Endothelial cell of umbilical vein (primary cell): ENCODE measurements around the gene UBE2H. TPM values are rescaled to one million over a fixed set of nuclear protein-coding genes. Genes with fewer than 3 reads are reported as not detected.

Source experiments
- BruUV-seq: library from RNA; stranded (reverse); fragments of 400-500 nt; replicated peaks from 2 replicates; lab custom pipeline; 2021; lab: Mats Ljungman, UMichigan
- CTCF ChIA-PET: fragments of 300-600, 350-600 bp; sonication (Branson Sonifier 250); formaldehyde crosslinking; loops from one replicate; lab custom pipeline; 2021; ENCODE audit warnings: antibody characterized with exemption, inconsistent platforms; lab: Charles Lee
- POLR2A ChIA-PET: fragments of 300-600, 350-600 bp; sonication (Branson Sonifier 250); formaldehyde crosslinking; loops from one replicate; lab custom pipeline; 2021; ENCODE audit warnings: antibody characterized with exemption, inconsistent platforms; lab: Charles Lee
- DNase-seq: peaks from one replicate; pipeline ENCODE4 v3.0.0-alpha.2; 2011; ENCODE audit warnings: low read depth, low spot score
- FAIRE-seq: peaks from 2 replicates; lab custom pipeline; 2011; peaks lifted over from hg19 to GRCh38; lab: Jason Lieb, UNC
- H2AFZ ChIP-seq: 2 replicates; pipeline ENCODE4 v1.6.0; 2012; ENCODE audit warnings: low read depth, low read length, control low read depth, inconsistent platforms
- H3K27ac ChIP-seq: 2 replicates; pipeline ENCODE4 v1.5.1; 2011; ENCODE audit warnings: low read depth, mild to moderate bottlenecking, control low read depth, low read length, moderate library complexity; ENCODE audit not compliant: insufficient read depth
- H3K27me3 ChIP-seq, 2 experiments: 2 replicates each; pipeline versions ENCODE4 v1.6.0 to v1.6.1; 2011; ENCODE audit warnings: low read length in 2 of 2, mixed read lengths in 1 of 2; ENCODE audit not compliant: control insufficient read depth in 2 of 2, insufficient read depth in 2 of 2
- H3K36me3 ChIP-seq, 2 experiments: 2 replicates in 1 of 2; 3 replicates in 1 of 2; pipeline ENCODE4 v1.5.1; 2011; ENCODE audit warnings: low read length in 2 of 2, mild to moderate bottlenecking in 1 of 2, moderate library complexity in 1 of 2; ENCODE audit not compliant: control insufficient read depth in 2 of 2, insufficient read depth in 2 of 2; ENCODE audit errors: extremely low read depth in 1 of 2
- H3K4me1 ChIP-seq: 3 replicates; pipeline ENCODE4 v1.5.1; 2011; ENCODE audit warnings: mild to moderate bottlenecking, low read length; ENCODE audit not compliant: control insufficient read depth, insufficient read depth; ENCODE audit errors: extremely low read depth
- H3K4me2 ChIP-seq: 2 replicates; pipeline ENCODE4 v1.6.1; 2011; ENCODE audit warnings: low read length, control low read depth, mixed read lengths; ENCODE audit not compliant: insufficient read depth
- H3K4me3 ChIP-seq, 3 experiments: fragments of 200-600 bp in 1 of 3; sonication (generic), shearing (Covaris generic) in 1 of 3; replicated peaks in 1 of 3; 2 replicates each; pipeline ENCODE4 v1.5.1; 2011 to 2016; ENCODE audit warnings: control low read depth in 3 of 3, low read length in 3 of 3, mild to moderate bottlenecking in 2 of 3, inconsistent platforms in 1 of 3, low read depth in 1 of 3, moderate library complexity in 1 of 3; ENCODE audit not compliant: insufficient read depth in 1 of 3
- H3K79me2 ChIP-seq: 2 replicates; pipeline ENCODE4 v1.6.0; 2012; ENCODE audit warnings: low read length, inconsistent platforms; ENCODE audit not compliant: control insufficient read depth, insufficient read depth
- H3K9ac ChIP-seq: replicated peaks from 2 replicates; pipeline ENCODE3; 2011; ENCODE audit warnings: low read length, control low read depth; ENCODE audit not compliant: insufficient read depth; ENCODE audit errors: extremely low read depth
- H3K9me1 ChIP-seq: replicated peaks from 3 replicates; pipeline ENCODE4 v1.6.0; 2011; ENCODE audit warnings: mild to moderate bottlenecking, low read length; ENCODE audit not compliant: control insufficient read depth, insufficient read depth; ENCODE audit errors: extremely low read depth
- H3K9me3 ChIP-seq: replicated peaks from 2 replicates; pipeline ENCODE4 v1.5.1; 2012; ENCODE audit warnings: low read length, inconsistent platforms; ENCODE audit not compliant: control insufficient read depth, insufficient read depth
- H4K20me1 ChIP-seq: replicated peaks from 2 replicates; pipeline ENCODE3; 2011; ENCODE audit warnings: mild to moderate bottlenecking, low read length; ENCODE audit not compliant: control insufficient read depth, insufficient read depth; ENCODE audit errors: extremely low read depth
- EZH2 ChIP-seq: IDR thresholded peaks from 2 replicates; pipeline ENCODE4 v1.6.1; 2012; ENCODE audit warnings: borderline replicate concordance, low read depth, mild to moderate bottlenecking, moderate library complexity, low read length, inconsistent platforms; ENCODE audit not compliant: severe bottlenecking
- FOS ChIP-seq: IDR thresholded peaks from 2 replicates; pipeline ENCODE4 v1.6.1; 2011; ENCODE audit warnings: mild to moderate bottlenecking, low read length, moderate library complexity, borderline replicate concordance; ENCODE audit not compliant: insufficient read depth
- GATA2 ChIP-seq: IDR thresholded peaks from 2 replicates; pipeline ENCODE4 v1.7.0; 2011; ENCODE audit warnings: low read depth, mild to moderate bottlenecking, moderate library complexity, mixed read lengths, low read length; ENCODE audit not compliant: insufficient read length, insufficient read depth
- JUN ChIP-seq: IDR thresholded peaks from 2 replicates; pipeline ENCODE4 v1.6.1; 2011; ENCODE audit warnings: borderline replicate concordance, low read depth; ENCODE audit not compliant: insufficient read length, insufficient read depth
- MYC ChIP-seq: IDR thresholded peaks from one replicate; pipeline ENCODE4 v1.6.1; 2011; ENCODE audit warnings: mild to moderate bottlenecking, low read depth, low read length
- POLR2A ChIP-seq: IDR thresholded peaks from 2 replicates; pipeline ENCODE4 v1.6.1; 2012; ENCODE audit warnings: low read depth, mild to moderate bottlenecking, control low read depth, low read length
- POLR2AphosphoS5 ChIP-seq: IDR thresholded peaks from 2 replicates; pipeline ENCODE4 v1.6.1; 2012; ENCODE audit warnings: low read depth, mild to moderate bottlenecking, control low read depth, low read length, moderate library complexity; ENCODE audit not compliant: insufficient read depth
- dilution Hi-C: fragments of 300-500 bp; cut with MboI; formaldehyde crosslinking; loops from one replicate; pipeline ENCODE4 v1.15.0; 2019; ENCODE audit warnings: low sequenced_read_pairs; ENCODE audit not compliant: extremely low pct_ligation_motif_present
- intact Hi-C: fragments of 100-400 bp; cut with micrococcal nuclease; formaldehyde crosslinking; loops from one replicate; pipeline ENCODE4 v1.10.0; 2022
- polyA plus RNA-seq, 4 experiments: library from polyadenylated mRNA; depleted of rRNA in 3 of 4; stranded (reverse) in 3 of 4; unstranded in 1 of 4; fragments of >200 nt; gene quantifications; 2 replicates each; pipeline versions ENCODE4 v1.2.1 to v1.2.3, GENCODE V29; 2011 to 2012; ENCODE audit warnings: missing spikeins in 1 of 4
- total RNA-seq: library from RNA; stranded (reverse); gene quantifications from 2 replicates; pipeline ENCODE4 v1.2.3, GENCODE V29; 2021
- TF ChIP-seq, protein P1 (sequence below), 2 donors: IDR thresholded peaks; 1 replicate in 1 of 2; 2 replicates in 1 of 2; pipeline ENCODE4 v1.5.1; 2011; ENCODE audit warnings: low read length in 2 of 2, mild to moderate bottlenecking in 2 of 2, moderate library complexity in 2 of 2, control low read depth in 1 of 2, inconsistent platforms in 1 of 2, low read depth in 1 of 2; ENCODE audit not compliant: insufficient read depth in 1 of 2; ENCODE audit errors: extremely low read depth in 1 of 2
- TF ChIP-seq, protein P2 (sequence below): IDR thresholded peaks from 2 replicates; pipeline ENCODE4 v1.6.1; 2011; ENCODE audit not compliant: insufficient read depth, insufficient read length

UBE2H gene
- total and polyA plus RNA-seq, 2 donors (not counting 3 experiments of a cell fraction or from before 2014, with no cell fraction given), result 51.7 to 90.1 TPM

DNA sequence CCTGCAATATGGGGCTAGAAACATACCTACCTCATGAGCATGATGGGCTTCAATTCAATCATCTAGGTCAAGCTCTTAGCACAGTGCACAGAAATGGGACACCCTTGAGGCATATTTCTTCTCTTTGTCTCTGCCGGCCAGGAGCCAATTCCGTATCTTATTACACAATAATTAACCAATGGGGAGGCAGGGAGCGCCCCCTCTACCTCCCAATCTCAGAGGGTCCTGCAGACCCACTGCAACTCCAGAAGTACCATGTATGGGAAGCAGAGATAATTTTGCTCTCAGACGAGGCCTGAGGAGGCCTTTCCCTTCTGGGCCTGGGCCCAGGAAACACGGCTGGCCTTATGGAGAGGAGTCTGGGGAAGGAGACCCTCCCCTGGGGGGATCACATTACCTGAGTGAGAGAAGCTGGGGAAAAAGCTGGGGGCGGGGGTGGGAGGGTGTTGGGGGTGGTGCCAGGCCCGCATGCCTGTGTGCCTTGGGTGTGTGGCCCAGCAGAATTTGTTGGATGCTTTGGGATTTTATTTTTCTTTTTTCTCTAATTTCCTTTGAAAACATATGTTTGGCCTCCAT lies 155.5 kb downstream of the UBE2H start:
- Histone ChIP-seq H3K27me3 (peaks cover 2 to 6% of the 10 kb centered on the region in 2 experiments), H2AFZ (no peak overlapping the region), H3K4me1 (no peaks in the 10 kb centered on the region), H3K9ac (no peak overlapping the region), H3K9me3 (no peaks in the 10 kb centered on the region), H3K4me3 (no peak overlapping the region), H3K27ac (no peak overlapping the region), H3K4me2 (no peak overlapping the region), H3K36me3 (no peaks in the 10 kb centered on the region), H4K20me1 (no peaks in the 10 kb centered on the region), H3K9me1 (no peaks in the 10 kb centered on the region), H3K79me2 (no peaks in the 10 kb centered on the region)
- CTCF ChIA-PET, result no interaction called here
- POLR2A ChIA-PET, result no interaction called here
- dilution Hi-C loops, result no loop called here
- DNase-seq (no peak), FAIRE-seq (no peak)
- BruUV-seq, result no TSS peak
- intact Hi-C loops, result no loop called here
- no peak for TF ChIP-seq EZH2

DNA sequence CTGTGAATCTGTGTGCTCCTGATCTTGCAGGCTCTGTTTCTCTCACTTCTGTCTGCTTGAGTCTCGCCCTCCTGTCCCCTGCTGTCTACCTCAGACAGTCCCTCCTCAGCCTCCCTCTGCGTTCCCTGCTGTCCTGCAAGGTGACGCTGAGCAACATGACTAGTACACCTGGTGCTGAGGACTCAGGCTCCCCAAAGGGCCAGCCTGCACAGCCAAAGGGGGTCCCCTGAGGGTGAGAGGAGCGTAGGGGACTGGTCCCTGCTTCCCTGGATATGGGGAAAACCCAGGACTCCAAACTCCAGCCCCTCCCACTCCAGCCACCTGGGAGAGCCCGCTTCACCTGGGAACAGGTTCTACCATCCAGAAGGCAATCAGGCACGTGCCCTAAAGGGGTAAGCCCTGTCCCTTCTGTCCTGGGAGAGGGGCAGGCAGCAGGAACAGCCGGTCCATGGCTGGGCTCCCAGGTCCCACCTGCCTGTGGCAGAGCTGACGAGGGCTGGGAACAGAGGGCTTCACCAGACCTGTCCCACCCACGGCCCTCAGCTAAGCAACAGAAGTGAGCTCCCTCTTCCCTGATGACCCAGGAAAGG lies 156.5 kb downstream of the UBE2H start:
- no peak overlapping the region for H3K4me3 ChIP-seq
- intact Hi-C loops (no loop called here), dilution Hi-C loops (no loop called here)
- no peaks in the 10 kb centered on the region for H3K9me1 ChIP-seq
- ChIA-PET CTCF (no interaction called here), POLR2A (no interaction called here)
- TF ChIP-seq FOS (no peak), GATA2 (no peak), MYC (no peak), EZH2 (no peak), JUN (no peak), POLR2A (no peak), POLR2AphosphoS5 (no peak)
- TF ChIP-seq, protein P1, sequence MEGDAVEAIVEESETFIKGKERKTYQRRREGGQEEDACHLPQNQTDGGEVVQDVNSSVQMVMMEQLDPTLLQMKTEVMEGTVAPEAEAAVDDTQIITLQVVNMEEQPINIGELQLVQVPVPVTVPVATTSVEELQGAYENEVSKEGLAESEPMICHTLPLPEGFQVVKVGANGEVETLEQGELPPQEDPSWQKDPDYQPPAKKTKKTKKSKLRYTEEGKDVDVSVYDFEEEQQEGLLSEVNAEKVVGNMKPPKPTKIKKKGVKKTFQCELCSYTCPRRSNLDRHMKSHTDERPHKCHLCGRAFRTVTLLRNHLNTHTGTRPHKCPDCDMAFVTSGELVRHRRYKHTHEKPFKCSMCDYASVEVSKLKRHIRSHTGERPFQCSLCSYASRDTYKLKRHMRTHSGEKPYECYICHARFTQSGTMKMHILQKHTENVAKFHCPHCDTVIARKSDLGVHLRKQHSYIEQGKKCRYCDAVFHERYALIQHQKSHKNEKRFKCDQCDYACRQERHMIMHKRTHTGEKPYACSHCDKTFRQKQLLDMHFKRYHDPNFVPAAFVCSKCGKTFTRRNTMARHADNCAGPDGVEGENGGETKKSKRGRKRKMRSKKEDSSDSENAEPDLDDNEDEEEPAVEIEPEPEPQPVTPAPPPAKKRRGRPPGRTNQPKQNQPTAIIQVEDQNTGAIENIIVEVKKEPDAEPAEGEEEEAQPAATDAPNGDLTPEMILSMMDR (IDR thresholded peaks at IDR 0.05; ENCODE audit: extremely low read depth in 1 of 2, insufficient read depth in 1 of 2, low read depth in 1 of 2, low read length in 2 of 2), result no peak
- TF ChIP-seq, protein P2, sequence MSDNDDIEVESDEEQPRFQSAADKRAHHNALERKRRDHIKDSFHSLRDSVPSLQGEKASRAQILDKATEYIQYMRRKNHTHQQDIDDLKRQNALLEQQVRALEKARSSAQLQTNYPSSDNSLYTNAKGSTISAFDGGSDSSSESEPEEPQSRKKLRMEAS, result no peak
- DNase-seq (no peak), FAIRE-seq (no peak)
- peaks cover 2 to 6% of the 10 kb centered on the region in 2 experiments for H3K27me3 ChIP-seq
- H4K20me1 ChIP-seq, result no peaks in the 10 kb centered on the region
- no peaks in the 10 kb centered on the region for H3K9me3 ChIP-seq
- BruUV-seq, result no TSS peak
- no peak overlapping the region for H2AFZ ChIP-seq
- H3K9ac ChIP-seq, result no peak overlapping the region
- no peaks in the 10 kb centered on the region for H3K36me3 ChIP-seq
- no peaks in the 10 kb centered on the region for H3K4me1 ChIP-seq
- H3K79me2 ChIP-seq, result no peaks in the 10 kb centered on the region
- no peak overlapping the region for H3K27ac ChIP-seq
- H3K4me2 ChIP-seq, result no peak overlapping the region
